ENCODE data around the gene OR4F6. TPM values are rescaled to one million over a fixed set of nuclear protein-coding genes. Genes with fewer than 3 reads are reported as not detected.
"Not testable (repeated sequence)": the region's sequence is repeated elsewhere in the genome, so short reads cannot be mapped to it uniquely, and the experiment has no call there.

Gene OR4F6
- total RNA-seq, 4 donors from 2014 or later = not detected

DNA sequence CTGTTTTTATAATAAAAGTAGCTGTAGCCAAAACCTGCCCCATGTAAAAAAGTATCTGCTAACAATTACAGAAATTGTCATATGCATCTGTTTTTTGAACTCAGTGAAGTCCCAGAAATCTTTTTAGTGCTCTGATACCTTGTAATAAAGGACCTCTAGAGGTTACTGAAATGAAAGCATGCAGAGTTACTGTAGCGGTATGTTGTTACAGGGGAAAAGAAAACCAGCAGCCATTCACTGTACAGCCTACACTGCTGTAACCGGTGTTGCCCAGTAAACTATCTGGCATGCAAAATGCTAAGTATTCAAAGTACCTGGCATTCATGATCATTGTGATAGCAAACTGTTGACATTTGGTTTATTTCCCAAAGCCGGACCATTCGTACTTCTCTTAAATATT lies 12.6 kb upstream of the OR4F6 start:
- DNase-seq (ENCODE audit: low spot score in 2 of 2); H3K27ac ChIP-seq; H3K27me3 ChIP-seq; H3K36me3 ChIP-seq; H3K4me1 ChIP-seq; H3K4me3 ChIP-seq; H3K9me3 ChIP-seq: not testable (repeated sequence)
- WGBS, 2 donors = 44 to 63% methylated on average over 2 of the region's 4 CpGs

DNA sequence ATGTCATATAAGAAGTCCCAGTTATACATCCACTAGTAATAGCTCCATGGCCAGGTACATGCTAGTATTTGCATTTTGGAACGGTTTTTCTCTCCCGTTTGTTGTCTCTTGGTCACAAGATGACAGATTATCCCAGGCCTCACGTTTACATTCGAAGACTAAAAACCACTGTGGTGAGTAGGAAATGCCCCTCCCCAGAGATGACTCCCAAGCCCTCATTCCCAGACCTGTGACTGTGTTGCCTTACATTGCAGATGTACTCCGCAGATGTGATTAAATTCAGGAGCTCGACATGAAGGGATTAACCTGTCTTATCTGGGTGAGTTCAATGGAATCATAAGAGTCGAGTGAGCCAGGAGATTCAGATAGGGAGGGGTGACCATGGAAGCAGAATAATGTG lies 9.3 kb upstream of the OR4F6 start:
- 75 to 87% methylated on average over 7 of the region's 7 CpGs for WGBS, 2 donors
- not testable (repeated sequence) for H3K27ac ChIP-seq; DNase-seq (ENCODE audit: low spot score in 2 of 2); H3K27me3 ChIP-seq; H3K4me1 ChIP-seq; H3K4me3 ChIP-seq; H3K36me3 ChIP-seq; H3K9me3 ChIP-seq

DNA sequence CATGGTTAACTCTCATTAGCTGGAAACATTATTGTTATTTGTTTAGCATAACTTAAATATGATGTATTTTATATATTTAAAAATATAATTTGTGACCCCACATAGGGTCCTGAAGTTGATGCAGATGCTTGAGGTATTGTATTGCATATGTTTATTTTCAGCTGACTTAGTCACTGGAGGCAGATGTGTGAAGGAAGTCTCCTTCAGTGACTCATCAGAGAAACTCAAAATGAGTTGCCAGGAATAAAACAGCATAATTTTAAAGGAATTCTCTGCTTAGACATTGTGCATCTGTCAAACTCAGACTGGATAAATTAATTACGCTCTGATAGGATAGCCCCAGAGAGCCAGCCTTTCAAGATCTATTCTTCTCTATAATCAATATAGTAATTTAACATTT lies 7.9 kb upstream of the OR4F6 start:
- TF ChIP-seq EP300 (IDR thresholded peaks at IDR 0.05) (no peak), POLR2A (IDR thresholded peaks at IDR 0.05) (no peak)
- TF ChIP-seq, protein P1, sequence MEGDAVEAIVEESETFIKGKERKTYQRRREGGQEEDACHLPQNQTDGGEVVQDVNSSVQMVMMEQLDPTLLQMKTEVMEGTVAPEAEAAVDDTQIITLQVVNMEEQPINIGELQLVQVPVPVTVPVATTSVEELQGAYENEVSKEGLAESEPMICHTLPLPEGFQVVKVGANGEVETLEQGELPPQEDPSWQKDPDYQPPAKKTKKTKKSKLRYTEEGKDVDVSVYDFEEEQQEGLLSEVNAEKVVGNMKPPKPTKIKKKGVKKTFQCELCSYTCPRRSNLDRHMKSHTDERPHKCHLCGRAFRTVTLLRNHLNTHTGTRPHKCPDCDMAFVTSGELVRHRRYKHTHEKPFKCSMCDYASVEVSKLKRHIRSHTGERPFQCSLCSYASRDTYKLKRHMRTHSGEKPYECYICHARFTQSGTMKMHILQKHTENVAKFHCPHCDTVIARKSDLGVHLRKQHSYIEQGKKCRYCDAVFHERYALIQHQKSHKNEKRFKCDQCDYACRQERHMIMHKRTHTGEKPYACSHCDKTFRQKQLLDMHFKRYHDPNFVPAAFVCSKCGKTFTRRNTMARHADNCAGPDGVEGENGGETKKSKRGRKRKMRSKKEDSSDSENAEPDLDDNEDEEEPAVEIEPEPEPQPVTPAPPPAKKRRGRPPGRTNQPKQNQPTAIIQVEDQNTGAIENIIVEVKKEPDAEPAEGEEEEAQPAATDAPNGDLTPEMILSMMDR (IDR thresholded peaks at IDR 0.05) = no peak
- Histone ChIP-seq H3K9me3 (no peaks in the 10 kb centered on the region), H3K4me1 (no peaks in the 10 kb centered on the region), H3K36me3 (no peaks in the 10 kb centered on the region), H3K4me3 (no peak overlapping the region), H3K27ac (no peak overlapping the region), H3K27me3 (no peaks in the 10 kb centered on the region)
- no peak for DNase-seq (ENCODE audit: low spot score in 2 of 2)
- WGBS, 2 donors = 68 to 77% methylated on average over 1 of the region's 1 CpG

DNA sequence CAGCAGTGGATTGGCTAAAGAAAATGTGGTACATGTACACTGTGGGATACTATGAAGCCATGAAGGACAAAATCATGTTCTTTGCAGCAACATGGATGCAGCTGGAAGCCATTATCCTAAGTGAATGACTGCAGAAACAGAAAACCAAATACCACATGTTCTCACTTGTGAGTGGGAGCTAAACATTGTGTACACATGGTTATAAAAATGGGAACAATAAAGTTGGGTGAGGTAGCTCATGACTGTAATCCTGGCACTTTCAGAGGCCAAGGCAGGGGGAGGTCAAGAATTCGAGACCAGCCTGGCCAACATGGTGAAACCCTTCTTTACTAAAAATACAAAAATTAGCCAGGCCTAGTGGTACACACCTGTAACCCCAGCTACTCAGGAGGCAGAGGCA lies 3.6 kb upstream of the OR4F6 start:
- no peak for DNase-seq (ENCODE audit: low spot score in 2 of 2)
- Histone ChIP-seq H3K4me3 (no peak overlapping the region), H3K9me3 (peaks cover 0 to 4% (median 0%) of the 10 kb centered on the region in 4 donors), H3K27me3 (no peaks in the 10 kb centered on the region), H3K4me1 (no peaks in the 10 kb centered on the region), H3K27ac (no peak overlapping the region), H3K36me3 (no peaks in the 10 kb centered on the region)
- TF ChIP-seq POLR2A (IDR thresholded peaks at IDR 0.05) (no peak), EP300 (IDR thresholded peaks at IDR 0.05) (no peak)
- TF ChIP-seq, protein P1 (IDR thresholded peaks at IDR 0.05) = no peak
- WGBS, 2 donors = 55 to 62% methylated on average over 1 of the region's 1 CpG

DNA sequence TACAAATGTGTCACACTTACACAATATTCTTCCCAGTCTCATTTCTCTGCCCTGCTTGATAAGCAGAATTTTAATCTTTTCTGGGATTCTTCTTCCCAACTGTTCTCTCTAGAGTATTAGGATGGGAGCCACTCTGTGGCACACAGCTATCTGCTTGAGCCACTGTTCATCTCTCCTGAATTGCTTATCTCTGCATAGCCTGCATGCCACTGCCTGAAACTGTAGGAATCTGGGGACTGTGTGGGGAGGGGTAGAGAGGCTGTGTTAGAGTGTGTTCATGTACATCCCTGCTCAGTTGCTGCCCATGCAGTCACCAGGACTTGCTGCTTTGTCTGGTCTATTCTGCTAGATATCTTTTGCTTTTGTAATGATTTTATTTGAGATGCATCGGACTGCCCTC lies 2.3 kb upstream of the OR4F6 start:
- DNase-seq (ENCODE audit: low spot score in 2 of 2) = no peak
- H3K9me3 ChIP-seq = peaks cover 0 to 4% (median 0%) of the 10 kb centered on the region in 4 donors
- no peaks in the 10 kb centered on the region for H3K36me3 ChIP-seq
- no peaks in the 10 kb centered on the region for H3K27me3 ChIP-seq
- 93 to 100% methylated on average over 1 of the region's 1 CpG for WGBS, 2 donors
- TF ChIP-seq EP300 (IDR thresholded peaks at IDR 0.05) = no peak
- no peak for TF ChIP-seq POLR2A (IDR thresholded peaks at IDR 0.05)
- TF ChIP-seq, protein P1 (IDR thresholded peaks at IDR 0.05) = no peak
- no peak overlapping the region for H3K27ac ChIP-seq
- H3K4me1 ChIP-seq = no peaks in the 10 kb centered on the region
- H3K4me3 ChIP-seq = no peak overlapping the region

DNA sequence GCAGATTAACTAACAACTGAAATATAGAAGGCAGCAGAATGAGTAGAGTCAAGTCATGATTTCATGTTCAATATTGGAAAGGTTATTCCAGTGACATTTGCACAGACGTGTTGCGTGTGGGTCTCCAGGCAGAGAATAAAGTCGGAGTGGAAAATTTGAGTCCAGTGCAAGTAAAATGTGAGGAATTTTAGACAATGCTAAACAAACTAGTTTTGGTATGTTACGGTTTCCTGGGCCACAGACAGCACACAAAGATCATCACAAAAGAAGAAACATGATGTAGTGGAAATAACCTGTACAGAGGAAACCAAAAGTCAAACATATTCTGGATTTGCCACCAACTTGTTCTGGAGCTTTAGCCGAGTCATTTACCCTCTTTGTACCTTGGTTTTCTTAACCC lies 367 bp downstream of the OR4F6 start:
- Histone ChIP-seq H3K9me3 (peaks cover 0 to 4% (median 0%) of the 10 kb centered on the region in 4 donors), H3K4me3 (no peak overlapping the region), H3K27me3 (no peaks in the 10 kb centered on the region), H3K36me3 (no peaks in the 10 kb centered on the region), H3K4me1 (no peaks in the 10 kb centered on the region), H3K27ac (no peak overlapping the region)
- DNase-seq (ENCODE audit: low spot score in 2 of 2) = no peak
- TF ChIP-seq EP300 (IDR thresholded peaks at IDR 0.05) = no peak
- no peak for TF ChIP-seq POLR2A (IDR thresholded peaks at IDR 0.05)
- TF ChIP-seq, protein P1 (IDR thresholded peaks at IDR 0.05) = no peak
- 56 to 63% methylated on average over 5 of the region's 5 CpGs for WGBS, 2 donors
